ENCODE results near the gene PPARA. TPM values are rescaled to one million over a fixed set of nuclear protein-coding genes. Genes with fewer than 3 reads are reported as not detected.

The PPARA gene
- total RNA-seq, 6 donors from 2014 or later, result 10.2 to 27.0 (median 20.9) TPM

GRCh38 chr22:46289244-46289891, 139.0 kb downstream of the PPARA start:
- TF ChIP-seq CTCF (IDR thresholded peaks at IDR 0.05), result no peak
- TF ChIP-seq POLR2A (IDR thresholded peaks at IDR 0.05), result no peak
- no peak for TF ChIP-seq POLR2AphosphoS5 (IDR thresholded peaks at IDR 0.05)
- no peak for TF ChIP-seq EP300 (IDR thresholded peaks at IDR 0.05)
- H3K27me3 ChIP-seq, result no peaks in the 10 kb centered on the region
- peaks cover 15 to 24% (median 18%) of the 10 kb centered on the region in 4 donors for H3K4me1 ChIP-seq
- peak overlapping the region in 3 of 4 donors; percentile 69 to 80 (median 71) for H3K27ac ChIP-seq
- DNase-seq, result peak in 1 of 2 donors; percentile 80
- H3K4me3 ChIP-seq, result no peak overlapping the region
- 92 to 94% methylated on average over 9 to 32 of the region's 33 CpGs for WGBS, 2 donors
- no peaks in the 10 kb centered on the region for H3K9me3 ChIP-seq
- no peak for ATAC-seq (ENCODE audit: low FRiP score in 2 of 2)
- peaks cover 8 to 81% (median 54%) of the 10 kb centered on the region in 4 donors for H3K36me3 ChIP-seq

GRCh38 chr22:46290121-46290842, 140.0 kb downstream of the PPARA start:
- Histone ChIP-seq H3K27me3 (no peaks in the 10 kb centered on the region), H3K9me3 (no peaks in the 10 kb centered on the region), H3K27ac (no peak overlapping the region), H3K36me3 (peaks cover 7 to 73% (median 45%) of the 10 kb centered on the region in 4 donors), H3K4me1 (peaks cover 15 to 25% (median 18%) of the 10 kb centered on the region in 4 donors), H3K4me3 (no peak overlapping the region)
- 92 to 94% methylated on average over 17 of the region's 17 CpGs for WGBS, 2 donors
- no peak for DNase-seq
- TF ChIP-seq CTCF (IDR thresholded peaks at IDR 0.05) (no peak), POLR2AphosphoS5 (IDR thresholded peaks at IDR 0.05) (no peak), POLR2A (IDR thresholded peaks at IDR 0.05) (no peak), EP300 (IDR thresholded peaks at IDR 0.05) (no peak)
- ATAC-seq (ENCODE audit: low FRiP score in 2 of 2), result no peak

- TF ChIP-seq POLR2A (IDR thresholded peaks at IDR 0.05) (no peak), EP300 (IDR thresholded peaks at IDR 0.05) (no peak), CTCF (IDR thresholded peaks at IDR 0.05) (no peak), POLR2AphosphoS5 (IDR thresholded peaks at IDR 0.05) (no peak)
- H3K4me3 ChIP-seq, result no peak overlapping the region
Measured at GRCh38 chr22:46290843-46291785, 140.8 kb downstream of the PPARA start.

GRCh38 chr22:46292173-46292572, 141.8 kb downstream of the PPARA start:
- DNase-seq, result no peak
- Histone ChIP-seq H3K36me3 (peaks cover 4 to 57% (median 30%) of the 10 kb centered on the region in 4 donors), H3K27me3 (no peaks in the 10 kb centered on the region), H3K4me3 (no peak overlapping the region), H3K4me1 (peaks cover 25 to 39% (median 31%) of the 10 kb centered on the region in 4 donors), H3K9me3 (no peaks in the 10 kb centered on the region), H3K27ac (peak overlapping the region in 1 of 4 donors; percentile 67)
- no peak for TF ChIP-seq POLR2AphosphoS5 (IDR thresholded peaks at IDR 0.05)
- no peak for TF ChIP-seq CTCF (IDR thresholded peaks at IDR 0.05)
- TF ChIP-seq POLR2A (IDR thresholded peaks at IDR 0.05), result no peak
- ATAC-seq (ENCODE audit: low FRiP score in 2 of 2), result no peak
- WGBS, 2 donors, result 93 to 100% methylated on average over 3 of the region's 3 CpGs

More at GRCh38 chr22:46290843-46291785, 140.8 kb downstream of the PPARA start:
- Histone ChIP-seq H3K36me3 (peaks cover 4 to 66% (median 37%) of the 10 kb centered on the region in 4 donors), H3K4me1 (peaks cover 22 to 34% (median 25%) of the 10 kb centered on the region in 4 donors), H3K9me3 (no peaks in the 10 kb centered on the region), H3K27me3 (no peaks in the 10 kb centered on the region), H3K27ac (no peak overlapping the region)
- WGBS, 2 donors, result 90 to 94% methylated on average over 17 to 22 of the region's 23 CpGs
- no peak for ATAC-seq (ENCODE audit: low FRiP score in 2 of 2)
- no peak for DNase-seq

Data from upper lobe of left lung (tissue), 6 donors.